Loucy (cell line): ENCODE results near the gene PODXL.

Experiments
- H2AFZ ChIP-seq: fragments of 200-600 bp; sonication (generic); 2 replicates; pipeline ENCODE4 v1.6.0; 2016; ENCODE audit warnings: antibody characterized with exemption, mild to moderate bottlenecking, low read length, moderate library complexity
- H3F3A ChIP-seq: fragments of 200-600 bp; 2 replicates; pipeline ENCODE4 v1.6.0; 2016; ENCODE audit warnings: antibody characterized with exemption, low read depth, mild to moderate bottlenecking
- H3K27me3 ChIP-seq: fragments of 200-600 bp; sonication (generic); 2 replicates; pipeline ENCODE4 v1.6.1; 2014; ENCODE audit warnings: low read length, mild to moderate bottlenecking; ENCODE audit not compliant: insufficient read depth, poor library complexity, severe bottlenecking
- H3K36me3 ChIP-seq: fragments of 200-600 bp; sonication (generic); 2 replicates; pipeline ENCODE4 v1.6.1; 2016; ENCODE audit warnings: low read length; ENCODE audit not compliant: insufficient read depth
- H3K4me1 ChIP-seq: fragments of 200-600 bp; sonication (generic); 2 replicates; pipeline ENCODE4 v1.5.1; 2014; ENCODE audit warnings: low read length, mild to moderate bottlenecking; ENCODE audit not compliant: insufficient read depth, poor library complexity, severe bottlenecking
- H3K4me2 ChIP-seq: fragments of 200-600 bp; sonication (generic); 2 replicates; pipeline ENCODE4 v1.6.0; 2014; ENCODE audit warnings: antibody characterized with exemption, low read length, low read depth, mild to moderate bottlenecking; ENCODE audit not compliant: poor library complexity, severe bottlenecking
- H3K4me3 ChIP-seq: fragments of 200-600 bp; sonication (generic); 2 replicates; pipeline ENCODE4 v1.5.1; 2014; ENCODE audit warnings: low read length, mild to moderate bottlenecking, mixed read lengths; ENCODE audit not compliant: poor library complexity, severe bottlenecking
- H3K79me2 ChIP-seq: fragments of 200-600 bp; sonication (generic); 2 replicates; pipeline ENCODE4 v1.6.1; 2014; ENCODE audit warnings: low read length; ENCODE audit not compliant: insufficient read depth
- H3K9ac ChIP-seq: fragments of 200-600 bp; sonication (generic); 2 replicates; pipeline ENCODE4 v1.6.0; 2014; ENCODE audit warnings: mild to moderate bottlenecking, low read depth, low read length, moderate library complexity; ENCODE audit not compliant: poor library complexity, severe bottlenecking
- H3K9me2 ChIP-seq: fragments of 200-600 bp; sonication (generic); replicated peaks from 2 replicates; pipeline ENCODE4 v1.6.1; 2016; ENCODE audit warnings: low read depth, low read length, mixed read lengths
- H3K9me3 ChIP-seq: fragments of 200-600 bp; sonication (generic); 2 replicates; pipeline ENCODE4 v1.6.1; 2014; ENCODE audit warnings: mild to moderate bottlenecking, antibody characterized with exemption, low read length, low read depth; ENCODE audit not compliant: insufficient read depth
- H4K20me1 ChIP-seq: fragments of 200-600 bp; sonication (generic); 2 replicates; pipeline ENCODE4 v1.6.0; 2014; ENCODE audit warnings: antibody characterized with exemption, low read length, mild to moderate bottlenecking; ENCODE audit not compliant: insufficient read depth, poor library complexity, severe bottlenecking
- EZH2phosphoT487 ChIP-seq: fragments of 200-600 bp; IDR thresholded peaks from 2 replicates; pipeline ENCODE4 v1.6.1; 2018; ENCODE audit warnings: antibody characterized with exemption, mild to moderate bottlenecking, moderate library complexity, borderline replicate concordance
- TF ChIP-seq, protein P1 (sequence below): fragments of 200-600 bp; sonication (generic); conservative IDR thresholded peaks from 2 replicates; pipeline ENCODE4 v1.5.1; 2014; ENCODE audit warnings: mild to moderate bottlenecking, antibody characterized with exemption, low read length

The PODXL gene

GRCh38 chr7:131486346-131486745, 70.1 kb downstream of the PODXL start:
- no peaks in the 10 kb centered on the region for H3K9me3 ChIP-seq
- H3F3A ChIP-seq, result no peaks in the 10 kb centered on the region
- H3K9ac ChIP-seq, result no peak overlapping the region
- no peaks in the 10 kb centered on the region for H3K36me3 ChIP-seq
- H3K4me3 ChIP-seq, result no peak overlapping the region
- no peaks in the 10 kb centered on the region for H3K9me2 ChIP-seq
- no peaks in the 10 kb centered on the region for H3K79me2 ChIP-seq
- H3K4me1 ChIP-seq, result no peaks in the 10 kb centered on the region
- no peaks in the 10 kb centered on the region for H3K27me3 ChIP-seq
- H3K4me2 ChIP-seq, result no peak overlapping the region
- TF ChIP-seq, protein P1, sequence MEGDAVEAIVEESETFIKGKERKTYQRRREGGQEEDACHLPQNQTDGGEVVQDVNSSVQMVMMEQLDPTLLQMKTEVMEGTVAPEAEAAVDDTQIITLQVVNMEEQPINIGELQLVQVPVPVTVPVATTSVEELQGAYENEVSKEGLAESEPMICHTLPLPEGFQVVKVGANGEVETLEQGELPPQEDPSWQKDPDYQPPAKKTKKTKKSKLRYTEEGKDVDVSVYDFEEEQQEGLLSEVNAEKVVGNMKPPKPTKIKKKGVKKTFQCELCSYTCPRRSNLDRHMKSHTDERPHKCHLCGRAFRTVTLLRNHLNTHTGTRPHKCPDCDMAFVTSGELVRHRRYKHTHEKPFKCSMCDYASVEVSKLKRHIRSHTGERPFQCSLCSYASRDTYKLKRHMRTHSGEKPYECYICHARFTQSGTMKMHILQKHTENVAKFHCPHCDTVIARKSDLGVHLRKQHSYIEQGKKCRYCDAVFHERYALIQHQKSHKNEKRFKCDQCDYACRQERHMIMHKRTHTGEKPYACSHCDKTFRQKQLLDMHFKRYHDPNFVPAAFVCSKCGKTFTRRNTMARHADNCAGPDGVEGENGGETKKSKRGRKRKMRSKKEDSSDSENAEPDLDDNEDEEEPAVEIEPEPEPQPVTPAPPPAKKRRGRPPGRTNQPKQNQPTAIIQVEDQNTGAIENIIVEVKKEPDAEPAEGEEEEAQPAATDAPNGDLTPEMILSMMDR, result no peak
- TF ChIP-seq EZH2phosphoT487, result no peak
- no peaks in the 10 kb centered on the region for H4K20me1 ChIP-seq
- H2AFZ ChIP-seq, result no peak overlapping the region

GRCh38 chr7:131483586-131483985, 72.8 kb downstream of the PODXL start:
- Histone ChIP-seq H3K79me2 (no peaks in the 10 kb centered on the region), H4K20me1 (no peaks in the 10 kb centered on the region), H3K9ac (no peak overlapping the region), H3K4me3 (no peak overlapping the region), H3K9me3 (no peaks in the 10 kb centered on the region), H2AFZ (no peak overlapping the region), H3K4me1 (no peaks in the 10 kb centered on the region), H3K4me2 (no peak overlapping the region), H3K27me3 (no peaks in the 10 kb centered on the region), H3F3A (no peaks in the 10 kb centered on the region), H3K36me3 (peaks cover 6% of the 10 kb centered on the region; the same call in 1 of the 2 replicates), H3K9me2 (no peaks in the 10 kb centered on the region)
- no peak for TF ChIP-seq EZH2phosphoT487
- TF ChIP-seq, protein P1, result no peak

GRCh38 chr7:131482800-131483199, 73.6 kb downstream of the PODXL start:
- Histone ChIP-seq H3K9ac (no peak overlapping the region), H3K9me3 (no peaks in the 10 kb centered on the region), H3F3A (no peaks in the 10 kb centered on the region), H3K4me3 (no peak overlapping the region), H3K36me3 (peaks cover 8% of the 10 kb centered on the region; the same call in 1 of the 2 replicates), H3K9me2 (no peaks in the 10 kb centered on the region), H3K79me2 (no peaks in the 10 kb centered on the region), H4K20me1 (no peaks in the 10 kb centered on the region), H3K27me3 (no peaks in the 10 kb centered on the region), H2AFZ (no peak overlapping the region), H3K4me2 (no peak overlapping the region), H3K4me1 (no peaks in the 10 kb centered on the region)
- TF ChIP-seq, protein P1, result no peak
- no peak for TF ChIP-seq EZH2phosphoT487
